Raji (cell line): ENCODE measurements around the gene SCAND1.

Experiments used
- POLR2A ChIP-seq: IDR thresholded peaks from 2 replicates; pipeline ENCODE4 v1.6.1; 2011; ENCODE audit warnings: low read depth, low read length, control low read depth; ENCODE audit not compliant: insufficient read depth

The SCAND1 gene

DNA sequence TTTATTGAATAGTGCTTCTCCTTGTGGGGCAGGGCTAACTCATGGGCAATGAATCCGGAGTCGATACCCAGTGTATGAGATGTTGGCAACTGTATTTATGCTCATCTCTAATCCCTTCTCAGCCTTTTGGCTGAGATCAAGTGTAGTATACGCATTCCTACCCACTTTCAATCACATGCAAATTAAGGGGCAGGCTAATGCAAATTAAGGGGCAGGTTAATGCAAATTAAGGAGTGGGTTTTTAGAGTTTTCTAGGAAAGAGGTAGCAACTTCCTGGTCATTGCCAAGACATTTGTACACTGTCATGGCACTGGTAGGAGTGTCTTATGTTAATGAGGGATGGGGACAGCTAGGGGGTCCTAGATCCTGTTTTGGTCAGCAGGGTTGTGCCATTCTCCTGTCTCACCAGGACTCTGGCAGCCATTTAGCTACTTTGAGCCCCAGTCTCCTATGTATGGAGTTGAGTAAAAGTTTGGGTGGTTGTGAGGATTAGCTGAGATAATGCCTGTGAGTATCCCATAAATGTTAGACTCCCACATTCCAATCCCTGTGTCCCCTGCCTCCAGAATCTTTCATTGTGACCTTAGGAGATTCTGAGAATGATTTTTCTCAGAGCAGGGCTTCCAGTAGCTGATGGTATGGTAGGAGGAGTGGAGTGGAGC lies 13.8 kb upstream of the SCAND1 start, which contains the start of gene CNBD2:
Gene CNBD2, plus strand, starts transcription at position 612 of the 662 bp plus-strand sequence. CDS start 173 bp downstream, outside the sequence.
- TF ChIP-seq POLR2A, result no peak

DNA sequence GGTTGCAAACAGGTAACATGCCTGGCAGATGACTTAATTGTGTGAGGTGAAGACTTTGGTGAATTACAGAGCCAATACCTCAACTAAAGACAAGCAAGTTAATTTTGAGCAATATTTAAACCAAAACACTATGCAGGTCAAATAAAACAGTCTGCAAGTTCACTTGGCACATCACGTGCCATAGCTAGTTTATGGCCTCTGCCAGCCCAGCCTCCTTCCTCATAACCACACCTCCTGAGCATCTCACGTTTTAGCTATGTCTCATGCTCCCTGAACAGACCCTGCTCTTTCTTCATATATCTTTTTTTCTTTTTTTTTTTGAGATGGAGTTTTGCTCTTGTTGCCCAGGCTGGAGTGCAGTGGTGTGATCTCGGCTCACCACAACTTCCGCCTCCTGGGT lies 9.6 kb upstream of the SCAND1 start:
- TF ChIP-seq POLR2A, result no peak

DNA sequence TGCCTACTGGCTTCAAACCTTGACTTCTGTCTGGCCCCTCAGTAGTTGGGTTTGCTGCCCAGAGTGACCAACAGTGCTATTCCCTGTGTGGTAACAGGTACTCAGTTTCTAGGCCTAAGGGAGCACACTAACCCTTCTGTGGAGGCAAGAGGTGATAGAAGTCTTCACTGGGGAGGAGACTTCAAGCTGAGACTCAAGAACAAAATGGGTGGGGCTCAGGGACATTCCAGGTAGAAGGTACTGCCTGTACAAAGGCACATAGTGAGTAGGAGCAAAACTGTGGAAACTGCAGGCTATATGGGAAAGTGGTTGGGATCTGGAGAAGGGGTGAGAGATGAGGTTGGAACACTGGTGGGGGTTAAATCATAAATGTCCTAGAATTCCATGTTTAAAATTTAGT lies 2.3 kb upstream of the SCAND1 start:
- no peak for TF ChIP-seq POLR2A

DNA sequence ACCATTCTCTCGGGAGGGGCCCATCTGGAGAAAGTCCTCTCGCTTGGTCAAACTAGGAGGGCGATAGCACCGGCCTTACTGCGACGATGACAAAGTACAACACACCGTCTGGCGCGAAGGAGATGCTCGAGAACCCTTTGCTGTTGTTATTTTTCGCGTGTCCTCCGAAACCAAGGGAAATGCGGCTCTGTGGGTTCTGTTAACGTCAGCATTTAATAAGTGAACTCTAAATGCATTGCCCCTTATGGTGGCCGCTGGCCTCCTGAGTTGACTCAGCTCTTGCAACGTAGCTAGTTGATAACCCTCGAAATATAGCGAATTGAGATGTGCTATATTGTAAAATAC lies 577 bp upstream of the SCAND1 start:
- no peak for TF ChIP-seq POLR2A

DNA sequence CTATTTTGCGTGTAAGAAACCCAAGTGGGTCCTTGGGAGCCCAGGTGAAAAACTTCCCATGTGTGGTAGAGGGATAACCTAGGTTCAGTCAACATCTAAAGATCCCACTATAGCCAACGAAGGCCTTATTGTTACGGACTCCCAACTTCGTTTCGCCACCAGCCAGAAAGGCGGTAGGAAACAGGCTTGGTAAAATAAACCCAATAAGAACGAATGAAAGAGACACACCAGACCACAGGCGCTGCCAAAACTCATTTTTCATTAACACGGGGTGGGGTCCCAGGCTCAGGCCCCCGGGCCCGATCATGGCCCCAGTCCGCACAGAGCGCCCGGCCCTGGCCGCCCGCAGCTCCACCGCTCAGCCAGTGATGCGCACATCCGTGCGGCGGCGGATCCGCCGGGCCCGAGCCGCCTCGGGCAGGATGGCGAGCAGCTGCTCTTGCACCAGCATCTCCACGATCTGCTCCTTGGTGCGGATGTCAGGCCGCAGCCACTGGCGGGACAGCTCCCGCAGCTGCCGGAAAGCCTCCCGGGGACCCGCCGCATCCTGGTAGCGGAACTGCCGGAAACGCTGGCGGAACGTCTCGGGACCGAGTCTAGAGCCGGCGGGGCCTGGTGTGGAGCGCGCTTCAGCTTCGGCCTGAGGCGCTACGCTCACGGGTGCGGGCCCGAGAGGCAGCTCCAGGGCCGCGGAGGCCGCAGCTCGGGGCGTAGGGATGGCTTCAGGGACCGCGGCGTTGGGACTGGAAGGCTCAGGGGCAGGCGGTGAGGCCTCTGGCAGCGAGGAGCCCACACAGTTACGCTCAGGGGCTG lies 709 bp downstream of the SCAND1 start:
- TF ChIP-seq POLR2A, result no peak

DNA sequence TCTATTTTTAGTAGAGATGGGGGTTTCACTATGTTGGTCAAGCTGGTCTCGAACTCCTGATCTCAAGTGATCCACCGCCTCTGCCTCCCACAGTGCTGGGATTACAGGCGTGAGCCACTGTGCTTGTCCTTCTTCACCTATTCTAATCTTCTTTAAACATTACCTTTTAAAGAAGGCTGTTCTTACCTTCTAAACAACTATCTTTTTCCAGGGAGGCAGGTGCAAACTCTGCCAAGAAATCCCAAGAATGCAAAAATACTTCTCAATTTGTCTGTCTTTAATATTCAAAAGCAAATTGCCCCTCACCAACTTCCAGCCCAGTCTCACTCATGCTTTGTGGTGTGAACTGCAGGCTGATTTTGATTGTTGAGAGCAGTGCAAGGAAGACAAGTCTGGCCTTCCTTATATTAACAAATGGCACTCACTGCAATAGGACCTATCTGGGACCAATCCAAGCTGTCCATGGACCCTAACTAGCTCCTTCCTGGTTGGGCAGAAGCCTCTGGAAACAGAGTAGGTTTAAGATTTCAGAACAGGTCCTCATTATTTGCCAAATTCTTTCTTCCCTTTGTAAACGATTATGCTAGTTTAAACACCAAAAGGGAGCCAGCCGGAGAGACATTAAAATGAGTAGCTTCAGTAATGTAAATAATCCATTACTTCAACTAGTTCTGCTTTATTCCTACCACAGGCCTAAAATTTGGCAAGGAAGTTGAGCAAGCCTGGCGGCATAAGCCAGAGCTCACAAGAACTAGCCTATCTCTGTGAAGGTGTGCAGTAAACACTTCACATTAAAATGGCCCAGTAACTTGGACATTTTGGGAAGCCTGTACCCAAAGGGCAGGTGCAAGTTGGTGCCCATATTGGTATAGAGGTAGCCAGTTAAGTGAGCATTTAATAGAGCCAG lies 1.6 kb downstream of the SCAND1 start:
- TF ChIP-seq POLR2A, result 0 out of 2 replicates have a peak, but pooled peaks have one; percentile 24

DNA sequence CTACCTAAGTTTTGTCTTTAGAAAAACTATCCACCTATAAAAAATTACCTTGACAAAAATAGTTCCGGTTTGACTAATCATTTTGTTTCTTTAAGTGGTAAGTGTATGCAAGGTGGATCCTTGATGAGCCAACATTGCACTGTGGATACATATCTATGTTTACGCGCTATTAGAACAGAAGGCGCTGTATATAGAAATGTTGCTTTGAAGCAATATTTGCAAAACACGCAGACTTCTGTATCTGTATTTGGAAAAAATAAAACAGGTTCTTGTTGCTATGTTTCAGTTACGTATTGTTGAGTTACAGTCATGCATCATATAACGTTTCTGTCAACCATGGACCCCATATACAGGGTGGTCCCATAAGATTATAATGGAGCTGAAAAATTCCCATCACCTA lies 4.2 kb downstream of the SCAND1 start:
- TF ChIP-seq POLR2A, result no peak

DNA sequence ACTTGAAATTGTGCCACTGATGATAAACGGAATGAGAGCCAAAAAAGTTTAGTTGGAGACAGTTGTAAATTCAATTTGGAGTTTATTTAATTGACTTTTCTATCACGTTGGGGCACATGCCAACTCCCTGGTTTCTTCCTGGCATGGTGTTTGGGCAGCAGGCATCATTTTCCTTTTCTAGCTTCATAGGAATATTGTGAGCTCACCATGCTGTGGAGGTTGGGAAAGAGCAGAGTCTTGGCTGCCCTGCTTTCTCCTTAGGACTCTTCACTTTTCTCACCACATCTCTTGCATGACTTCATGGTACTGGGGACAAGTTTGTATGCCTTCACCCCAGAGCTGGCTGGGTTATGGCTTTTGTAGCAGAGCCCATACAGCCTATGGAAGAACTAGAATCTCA lies 6.4 kb downstream of the SCAND1 start:
- no peak for TF ChIP-seq POLR2A

DNA sequence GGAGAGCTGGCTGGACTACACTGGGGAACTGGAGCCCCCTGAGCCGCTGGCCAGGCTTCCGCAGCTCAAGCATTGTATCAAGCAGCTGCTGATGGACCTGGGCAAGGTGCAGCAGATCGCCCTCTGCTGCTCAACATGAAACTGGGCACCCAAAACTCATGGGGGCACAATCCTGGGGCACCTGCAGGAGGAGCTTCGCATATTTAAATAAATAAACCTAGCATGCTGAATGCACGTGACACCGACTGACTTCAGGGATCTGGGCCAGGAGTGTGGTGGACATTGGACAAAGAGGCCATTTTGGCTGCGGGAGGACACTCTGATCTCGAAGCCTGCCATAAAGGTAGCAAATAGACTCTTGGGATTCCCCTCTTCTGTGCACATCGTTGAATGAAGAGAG lies 6.8 kb downstream of the SCAND1 start:
- TF ChIP-seq POLR2A, result no peak

DNA sequence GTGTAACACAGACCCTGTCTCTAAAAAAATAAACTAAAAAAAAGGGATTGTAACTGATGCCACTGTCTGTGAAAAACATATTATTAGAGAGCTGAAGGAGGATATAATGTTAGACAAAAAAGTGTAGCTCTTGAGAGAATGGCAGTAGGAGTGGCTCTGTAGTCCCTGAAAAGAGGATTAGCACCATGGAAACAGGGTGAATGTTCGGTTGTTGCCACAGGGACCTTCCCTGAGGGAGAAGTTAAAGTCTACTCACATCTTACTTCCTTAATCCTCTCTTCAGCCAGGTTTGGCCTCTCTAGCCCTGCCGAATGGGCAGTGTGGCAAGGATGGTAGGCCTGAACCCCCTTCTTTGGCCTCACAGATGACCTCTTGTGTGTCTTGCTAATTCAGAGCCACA lies 12.1 kb downstream of the SCAND1 start:
- no peak for TF ChIP-seq POLR2A

DNA sequence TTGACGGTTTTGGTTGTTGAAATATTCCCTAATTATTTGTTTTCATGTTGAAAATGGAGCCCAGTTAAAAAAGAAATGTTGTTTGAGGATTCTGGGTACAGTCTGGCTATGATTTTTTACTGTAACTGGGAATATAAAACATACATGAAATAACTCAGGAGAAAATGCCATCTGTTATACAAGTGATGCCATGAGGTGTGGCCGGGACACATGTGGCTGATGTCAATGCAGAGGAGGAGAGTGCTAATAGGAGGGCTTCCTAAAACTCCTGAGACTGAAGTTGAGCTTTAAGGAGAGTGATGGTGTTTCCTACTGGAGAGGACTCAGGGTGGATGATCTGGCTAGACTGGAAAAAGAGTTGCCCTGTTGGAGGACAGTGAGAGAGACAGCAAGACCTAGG lies 12.7 kb downstream of the SCAND1 start:
- TF ChIP-seq POLR2A, result no peak

DNA sequence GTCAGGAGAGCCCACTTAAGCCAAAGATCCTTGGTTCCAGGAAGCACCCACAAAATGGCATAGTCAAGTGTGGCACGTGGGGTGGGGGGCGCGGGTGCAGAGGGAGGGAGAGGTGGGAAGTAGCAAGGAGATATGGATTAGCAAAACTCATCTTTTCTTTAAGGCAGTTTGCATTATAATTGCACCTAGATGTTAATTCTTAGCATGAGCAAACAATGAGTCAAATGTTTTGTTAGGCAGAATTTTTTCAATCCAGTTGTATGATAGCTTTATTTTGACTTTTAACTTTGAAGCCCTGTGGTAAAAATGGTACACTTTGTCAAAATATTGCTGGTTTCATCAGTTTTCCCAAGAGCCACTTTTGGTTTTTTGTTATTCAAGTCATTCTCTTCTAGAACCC lies 15.0 kb downstream of the SCAND1 start:
- no peak for TF ChIP-seq POLR2A

DNA sequence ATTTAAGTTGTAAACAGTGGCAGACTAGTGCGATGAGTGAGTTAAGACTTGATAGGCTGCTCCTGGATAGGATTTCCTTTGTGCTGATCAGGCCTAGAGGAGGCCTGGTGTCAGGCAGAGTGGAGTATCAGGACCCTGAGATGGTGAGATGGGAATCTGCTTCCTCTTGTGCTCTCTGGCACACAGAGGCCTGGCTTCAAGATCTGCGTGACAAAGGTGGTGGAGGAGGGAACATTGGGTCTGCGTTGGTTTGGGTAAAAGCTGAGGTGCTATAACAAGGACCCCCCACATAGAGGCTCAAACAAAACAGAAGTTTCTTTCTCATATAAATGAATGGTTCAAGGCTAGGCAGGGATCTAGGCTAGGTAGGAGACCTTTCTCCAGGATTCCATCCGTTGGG lies 20.3 kb downstream of the SCAND1 start:
- TF ChIP-seq POLR2A, result no peak

DNA sequence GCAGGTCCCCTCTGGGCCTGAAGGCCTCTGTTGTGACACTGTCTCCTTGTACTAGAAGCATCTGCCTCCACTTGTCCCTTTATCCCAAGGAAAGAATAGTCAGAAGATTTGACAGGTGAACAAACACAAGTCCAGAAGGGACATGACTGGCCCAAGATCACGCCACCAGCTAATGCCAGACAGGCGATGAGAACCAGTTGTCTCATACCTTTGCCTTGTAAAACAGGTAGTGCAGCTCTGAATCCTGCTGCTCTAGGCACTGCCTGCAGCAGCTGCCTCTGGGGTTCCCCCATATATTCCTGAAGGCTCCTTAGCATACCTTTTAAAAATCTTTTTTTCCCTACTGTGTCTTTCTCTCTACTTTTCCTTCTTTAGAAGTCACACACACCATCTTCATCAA lies 25.0 kb downstream of the SCAND1 start:
- TF ChIP-seq POLR2A, result no peak

DNA sequence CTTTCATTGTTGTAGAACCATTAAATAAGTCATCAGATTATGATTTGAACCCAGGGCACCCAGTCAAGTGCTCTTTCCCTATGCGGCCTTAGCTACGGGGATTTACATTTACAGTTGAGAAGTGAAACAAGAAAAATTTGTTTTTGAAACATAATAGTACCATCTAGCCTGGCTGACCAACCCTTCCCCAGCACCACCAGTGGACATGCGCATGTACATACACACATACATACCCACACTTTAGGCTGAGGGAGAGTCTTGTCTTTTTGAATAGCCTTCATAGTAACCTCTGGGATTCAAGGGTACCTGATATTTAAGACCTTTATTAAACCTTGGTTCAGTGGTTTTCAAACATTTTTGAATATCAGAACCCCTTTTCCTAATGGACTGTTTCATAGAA lies 33.8 kb downstream of the SCAND1 start:
- no peak for TF ChIP-seq POLR2A

DNA sequence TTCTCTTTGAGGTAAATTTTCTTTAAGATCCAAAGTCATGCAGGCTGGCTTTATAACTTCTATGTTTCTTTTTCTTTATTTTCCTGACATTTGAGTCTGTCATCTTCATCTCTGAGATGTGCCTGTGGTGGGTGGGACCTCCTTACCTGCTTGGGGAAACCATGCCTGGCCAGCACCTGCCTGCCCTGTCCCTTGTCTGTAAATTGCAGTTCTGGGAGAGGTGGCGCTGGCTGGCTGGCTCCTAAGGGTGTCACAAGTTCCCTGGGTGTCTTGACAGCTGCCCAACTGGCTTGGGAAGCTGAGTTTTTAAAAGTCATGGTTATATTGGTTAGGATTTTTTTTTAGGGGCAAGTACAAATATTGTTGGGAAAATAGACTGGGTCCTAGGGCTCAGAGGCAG lies 36.3 kb downstream of the SCAND1 start:
- no peak for TF ChIP-seq POLR2A

DNA sequence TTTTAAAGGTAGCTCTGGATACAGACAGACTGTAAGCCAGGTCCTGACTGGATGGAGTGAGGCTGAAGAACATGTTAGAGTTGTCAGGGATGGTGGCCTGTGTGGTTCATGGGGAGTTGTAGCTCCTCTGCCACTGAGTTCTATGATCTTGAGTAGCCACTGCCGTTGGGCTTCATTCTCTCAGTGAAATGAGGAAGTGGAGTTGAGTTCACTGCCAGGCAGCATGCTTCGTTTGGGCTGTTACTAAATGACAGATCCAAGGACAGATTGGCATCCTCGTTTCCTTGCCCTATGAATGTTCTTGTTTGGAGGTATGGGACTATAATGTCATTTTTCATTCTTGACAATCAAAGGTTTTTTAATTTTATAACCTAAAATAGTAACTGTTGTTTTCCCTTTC lies 37.2 kb downstream of the SCAND1 start:
- no peak for TF ChIP-seq POLR2A
